HUES48 (cell line): Measurements from ENCODE around the gene NSFL1C.
"Not testable (repeated sequence)": the region's sequence is repeated elsewhere in the genome, so short reads cannot be mapped to it uniquely, and the experiment has no call there.

Source experiments
- H3K27ac ChIP-seq: one replicate; pipeline ENCODE4 v1.7.0; 2013; ENCODE audit warnings: low read depth, low read length, inconsistent platforms
- H3K27me3 ChIP-seq: 2 replicates; pipeline ENCODE4 v1.6.1; 2013; ENCODE audit warnings: mild to moderate bottlenecking, low read length; ENCODE audit not compliant: control insufficient read depth, insufficient read depth
- H3K36me3 ChIP-seq: 2 replicates; pipeline ENCODE4 v1.6.1; 2013; ENCODE audit warnings: low read length; ENCODE audit not compliant: control insufficient read depth, insufficient read depth
- H3K4me1 ChIP-seq: 2 replicates; pipeline ENCODE4 v1.6.1; 2013; ENCODE audit warnings: mild to moderate bottlenecking, low read length; ENCODE audit not compliant: control insufficient read depth, insufficient read depth
- H3K4me3 ChIP-seq: 2 replicates; pipeline ENCODE4 v1.5.1; 2013; ENCODE audit warnings: mild to moderate bottlenecking, low read depth, low read length
- H3K9ac ChIP-seq: 2 replicates; pipeline ENCODE4 v1.6.1; 2013; ENCODE audit warnings: mild to moderate bottlenecking, low read depth, low read length, moderate library complexity
- H3K9me3 ChIP-seq: 2 replicates; pipeline ENCODE4 v1.6.1; 2013; ENCODE audit warnings: low read length; ENCODE audit not compliant: control insufficient read depth, insufficient read depth

The NSFL1C gene

DNA sequence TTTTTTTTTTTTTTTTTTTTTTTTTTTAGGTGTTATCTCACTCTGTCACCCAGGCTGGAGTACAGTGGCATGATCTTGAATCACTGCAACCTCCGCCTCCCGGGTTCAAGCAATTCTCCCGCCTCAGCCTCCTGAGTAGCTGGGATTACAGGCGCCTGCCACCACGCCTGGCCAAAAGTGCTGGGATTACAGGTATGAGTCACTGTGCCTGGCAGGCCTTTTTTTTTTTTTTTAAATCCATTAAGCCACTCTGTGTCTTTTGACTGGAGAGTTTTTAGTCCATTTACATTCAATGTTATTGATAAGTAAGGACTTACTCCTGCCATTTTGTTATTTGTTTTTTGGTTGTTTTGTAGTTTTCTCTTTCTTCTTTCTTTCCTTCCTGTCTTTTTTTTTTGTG lies 30.7 kb upstream of the NSFL1C start:
- not testable (repeated sequence) for H3K27me3 ChIP-seq, H3K4me3 ChIP-seq, H3K36me3 ChIP-seq, H3K9me3 ChIP-seq, H3K9ac ChIP-seq, H3K27ac ChIP-seq
- H3K4me1 ChIP-seq, result peaks cover 11% of the 10 kb centered on the region

DNA sequence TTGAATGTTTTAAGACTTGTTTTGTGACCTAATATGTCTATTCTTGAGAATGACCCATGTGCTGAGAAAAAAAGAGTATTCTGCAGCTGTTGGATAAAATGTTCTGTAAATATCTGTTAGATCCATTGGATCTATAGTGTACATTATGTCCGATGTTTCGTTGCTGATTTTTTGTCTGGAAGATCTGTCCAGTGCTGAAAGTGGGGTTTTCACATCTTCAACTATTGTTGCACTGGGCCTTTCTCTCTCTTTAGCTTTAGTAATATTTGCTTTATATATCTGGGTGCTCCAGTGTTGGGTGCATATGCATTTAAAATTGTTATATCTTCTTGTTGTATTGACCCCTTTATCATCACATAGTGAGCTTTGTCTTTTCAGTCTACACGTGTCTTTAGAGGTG lies 30.3 kb upstream of the NSFL1C start:
- Histone ChIP-seq H3K4me1 (peaks cover 11% of the 10 kb centered on the region), H3K9me3 (no peaks in the 10 kb centered on the region), H3K27ac (no peak overlapping the region), H3K36me3 (no peaks in the 10 kb centered on the region), H3K27me3 (no peaks in the 10 kb centered on the region; the same call in 1 of the 2 replicates), H3K4me3 (no peak overlapping the region), H3K9ac (no peak overlapping the region)

DNA sequence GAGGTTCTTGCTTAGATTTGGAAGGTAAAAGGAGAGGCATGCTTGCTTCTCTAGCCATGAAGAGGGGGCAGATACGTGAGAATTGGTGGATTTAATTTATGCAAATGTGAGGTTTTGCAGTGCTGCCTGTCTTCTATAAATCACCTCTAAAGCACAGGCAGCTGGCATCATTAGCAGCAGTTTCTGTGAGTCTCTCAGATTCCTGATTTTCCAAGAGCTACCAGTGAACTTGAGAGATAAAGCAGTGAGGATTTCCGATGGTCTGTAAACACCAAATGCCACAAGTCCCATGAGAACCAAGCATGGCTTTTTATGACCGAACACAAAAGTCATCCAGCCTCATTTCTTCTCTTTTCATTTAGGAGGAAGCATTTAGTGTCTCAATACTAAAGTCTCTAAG lies 27.8 kb upstream of the NSFL1C start:
- Histone ChIP-seq H3K27me3 (no peaks in the 10 kb centered on the region; the same call in 1 of the 2 replicates), H3K36me3 (no peaks in the 10 kb centered on the region), H3K27ac (no peak overlapping the region), H3K9me3 (no peaks in the 10 kb centered on the region), H3K4me1 (no peaks in the 10 kb centered on the region), H3K9ac (no peak overlapping the region), H3K4me3 (no peak overlapping the region)

DNA sequence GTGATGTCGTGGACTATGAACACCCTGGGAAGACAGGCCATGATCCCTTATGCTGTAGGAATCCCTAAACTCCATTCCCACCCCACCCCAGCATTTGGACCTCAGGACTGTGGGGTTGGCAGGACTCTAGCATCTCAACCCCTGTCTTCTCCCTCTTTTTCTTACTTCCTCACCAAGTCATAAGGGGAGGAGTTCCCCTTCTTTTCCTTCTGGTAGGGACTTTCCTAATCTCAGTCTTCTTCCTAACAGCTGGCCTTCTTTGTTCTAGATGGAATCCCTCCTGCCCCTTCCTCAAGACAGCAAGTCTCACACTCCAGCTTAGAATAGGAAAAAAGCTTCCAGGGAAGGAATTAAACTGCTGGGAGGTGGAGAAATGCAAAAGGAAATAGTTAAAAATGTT lies 26.9 kb upstream of the NSFL1C start:
- H3K27me3 ChIP-seq, result no peaks in the 10 kb centered on the region; the same call in 1 of the 2 replicates
- H3K4me1 ChIP-seq, result no peaks in the 10 kb centered on the region
- H3K27ac ChIP-seq, result no peak overlapping the region
- no peaks in the 10 kb centered on the region for H3K36me3 ChIP-seq
- H3K4me3 ChIP-seq, result no peak overlapping the region
- H3K9ac ChIP-seq, result no peak overlapping the region
- no peaks in the 10 kb centered on the region for H3K9me3 ChIP-seq

DNA sequence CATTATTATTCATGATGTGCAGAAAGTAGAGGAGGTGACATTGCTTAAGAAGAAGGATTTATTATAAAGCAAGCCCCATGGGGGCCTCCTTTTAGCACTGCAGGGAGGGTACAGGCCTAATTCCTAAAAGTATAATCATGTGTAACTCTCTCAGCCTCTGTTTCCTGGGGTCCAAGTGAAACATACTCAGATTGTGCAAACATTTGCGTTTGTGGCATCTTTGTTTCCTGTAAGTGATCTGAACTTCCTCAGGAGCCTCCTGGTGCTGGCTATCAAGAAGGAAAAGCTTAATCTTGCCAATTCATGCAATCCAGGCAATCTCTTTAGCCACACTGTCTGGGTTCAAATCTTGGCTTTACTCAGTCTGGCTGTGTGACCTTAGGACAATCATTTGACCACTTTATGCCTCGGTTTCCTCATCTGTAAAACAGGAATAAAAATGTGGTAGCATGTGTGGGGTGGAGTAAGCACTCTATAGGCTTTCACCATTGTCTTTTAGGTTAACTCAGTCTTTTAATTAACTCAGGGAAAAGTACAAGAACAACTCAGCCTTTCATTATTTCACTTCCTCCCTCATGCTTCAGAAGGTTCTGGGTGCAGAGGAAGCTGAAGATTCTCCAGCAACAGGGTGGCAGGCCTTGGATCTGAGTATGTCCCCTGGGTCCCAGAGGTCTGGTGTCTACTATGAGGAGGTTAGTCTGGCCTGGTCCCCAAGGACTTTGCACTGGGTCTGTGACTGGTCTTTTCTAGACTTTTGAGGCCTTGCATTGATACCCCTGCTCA lies 25.4 kb upstream of the NSFL1C start:
- Histone ChIP-seq H3K27ac (no peak overlapping the region), H3K9ac (no peak overlapping the region), H3K4me3 (no peak overlapping the region), H3K36me3 (no peaks in the 10 kb centered on the region), H3K9me3 (no peaks in the 10 kb centered on the region), H3K27me3 (no peaks in the 10 kb centered on the region; the same call in 1 of the 2 replicates), H3K4me1 (no peaks in the 10 kb centered on the region)

DNA sequence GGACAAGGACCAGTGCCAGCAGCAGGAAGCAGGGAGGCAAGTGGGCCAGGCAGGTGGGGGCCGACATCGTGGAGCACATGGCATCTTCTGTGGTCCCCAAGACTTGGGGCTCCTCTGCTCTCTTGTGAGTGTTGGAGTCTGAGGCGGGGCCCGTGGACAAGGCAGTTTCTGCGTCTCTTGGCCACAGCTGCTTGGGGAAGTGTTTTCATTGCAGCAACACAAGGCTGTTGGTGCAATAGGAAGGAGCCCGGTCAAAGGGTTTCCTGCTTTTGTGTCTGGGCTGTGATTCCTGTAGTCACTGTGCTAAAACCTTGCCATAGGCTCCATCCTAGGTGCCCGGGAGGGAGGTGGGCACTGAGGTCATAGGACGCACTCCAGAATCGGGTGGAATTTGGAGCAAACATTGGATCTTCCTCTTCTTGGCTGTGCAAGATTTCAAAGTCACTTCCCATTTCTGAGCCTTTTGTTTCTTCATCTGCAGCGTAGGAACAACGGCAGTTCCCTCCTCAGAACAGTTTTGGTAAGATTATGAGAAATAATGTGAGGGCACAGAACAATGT lies 24.7 kb upstream of the NSFL1C start, which contains the start of gene SIRPB2:
TSS of gene SIRPB2 (minus strand) at position 140 of the 560 bp plus-strand sequence. CDS start at position 79, 61 bp downstream.
- Histone ChIP-seq H3K4me3 (no peak within 1 kb of the TSS), H3K9ac (no peak within 1 kb of the TSS), H3K27me3 (no peaks in the 10 kb centered on the region; the same call in 1 of the 2 replicates), H3K9me3 (no peaks in the 10 kb centered on the region), H3K27ac (no peak within 1 kb of the TSS), H3K36me3 (no peaks in the 10 kb centered on the region), H3K4me1 (no peaks in the 10 kb centered on the region)

DNA sequence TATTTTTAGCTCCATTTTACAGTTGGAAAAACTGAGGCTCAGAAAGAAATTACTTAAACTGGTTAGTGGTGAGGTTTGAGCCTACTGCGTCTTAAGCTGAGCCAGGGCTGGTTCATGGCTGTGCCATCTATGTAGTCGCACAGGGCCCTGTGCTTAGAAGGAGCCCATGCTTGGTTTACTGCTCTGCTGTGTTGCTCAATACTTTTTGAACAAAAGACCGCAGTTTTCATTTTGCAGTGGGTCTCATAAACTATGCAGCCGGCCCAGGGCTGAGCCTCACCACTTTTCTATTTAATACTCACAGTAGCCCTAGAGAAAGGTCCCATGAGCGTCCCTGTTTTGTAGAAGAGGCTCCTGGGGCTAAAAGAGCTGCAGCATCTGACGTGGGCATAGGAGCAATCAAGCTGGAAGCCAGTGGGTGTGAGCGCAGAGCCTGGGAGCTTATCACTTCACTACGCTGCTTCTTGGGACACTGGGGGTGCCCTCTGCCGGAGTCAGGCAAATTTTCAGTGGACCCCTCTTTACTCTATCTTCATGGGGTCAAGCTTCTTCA lies 24.1 kb upstream of the NSFL1C start:
- H3K27me3 ChIP-seq, result no peaks in the 10 kb centered on the region; the same call in 1 of the 2 replicates
- H3K4me3 ChIP-seq, result no peak overlapping the region
- H3K4me1 ChIP-seq, result no peaks in the 10 kb centered on the region
- no peak overlapping the region for H3K27ac ChIP-seq
- H3K9ac ChIP-seq, result no peak overlapping the region
- no peaks in the 10 kb centered on the region for H3K9me3 ChIP-seq
- H3K36me3 ChIP-seq, result no peaks in the 10 kb centered on the region

DNA sequence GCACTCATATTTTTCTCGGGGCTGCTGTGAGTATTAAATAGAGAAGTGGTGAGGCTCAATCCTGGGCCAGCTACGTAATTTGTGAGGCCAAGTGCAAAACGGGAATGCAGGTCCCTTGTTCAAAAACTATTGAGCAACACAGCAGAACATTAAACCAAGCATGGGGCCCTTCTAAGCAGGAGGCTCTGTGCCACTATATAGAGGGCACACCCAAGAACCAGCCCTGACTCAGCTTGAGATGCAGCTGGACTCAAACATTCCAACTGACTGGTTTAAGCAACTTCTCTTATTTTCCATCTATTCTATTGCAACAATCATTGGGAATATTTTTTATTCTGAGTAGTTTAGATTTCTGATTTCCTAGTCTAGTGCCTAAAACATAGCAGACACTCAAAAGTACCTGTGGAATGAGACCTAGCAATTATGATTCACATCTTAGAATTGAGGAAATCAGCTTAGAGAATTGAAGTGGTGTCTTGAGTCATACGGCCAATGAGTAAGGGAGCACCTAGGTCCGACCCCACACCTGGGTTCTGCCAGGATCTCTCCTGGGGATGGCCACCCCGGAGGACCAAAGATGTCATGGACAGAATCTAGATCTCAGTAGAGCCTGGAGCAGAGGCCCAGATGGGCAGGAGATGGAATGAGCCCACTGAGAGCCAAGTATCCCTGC lies 23.3 kb upstream of the NSFL1C start:
- no peak overlapping the region for H3K9ac ChIP-seq
- no peaks in the 10 kb centered on the region; the same call in 1 of the 2 replicates for H3K27me3 ChIP-seq
- no peaks in the 10 kb centered on the region for H3K4me1 ChIP-seq
- H3K36me3 ChIP-seq, result no peaks in the 10 kb centered on the region
- no peak overlapping the region for H3K4me3 ChIP-seq
- no peaks in the 10 kb centered on the region for H3K9me3 ChIP-seq
- H3K27ac ChIP-seq, result no peak overlapping the region

DNA sequence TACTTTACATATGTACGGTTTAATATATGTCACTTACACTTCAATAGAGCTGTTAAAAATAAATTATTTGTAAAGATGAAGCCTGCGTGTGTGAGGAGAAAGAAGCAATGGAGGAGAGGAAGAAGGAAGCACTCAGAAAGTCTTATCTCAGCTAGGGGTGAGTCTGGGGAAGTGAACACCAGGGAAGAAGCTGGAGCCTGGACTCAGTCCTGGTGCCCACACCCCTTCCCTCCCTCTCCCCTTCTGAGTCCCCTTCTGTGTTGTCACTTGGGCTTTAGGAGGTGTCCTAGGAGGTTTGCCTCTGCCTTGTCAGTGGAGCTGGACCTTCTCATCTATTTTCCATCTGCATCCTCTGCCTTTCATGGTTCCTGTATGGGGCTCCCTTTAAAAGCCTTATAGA lies 22.7 kb upstream of the NSFL1C start:
- Histone ChIP-seq H3K27me3 (no peaks in the 10 kb centered on the region; the same call in 1 of the 2 replicates), H3K27ac (no peak overlapping the region), H3K36me3 (no peaks in the 10 kb centered on the region), H3K4me3 (no peak overlapping the region), H3K4me1 (no peaks in the 10 kb centered on the region), H3K9ac (no peak overlapping the region), H3K9me3 (no peaks in the 10 kb centered on the region)

DNA sequence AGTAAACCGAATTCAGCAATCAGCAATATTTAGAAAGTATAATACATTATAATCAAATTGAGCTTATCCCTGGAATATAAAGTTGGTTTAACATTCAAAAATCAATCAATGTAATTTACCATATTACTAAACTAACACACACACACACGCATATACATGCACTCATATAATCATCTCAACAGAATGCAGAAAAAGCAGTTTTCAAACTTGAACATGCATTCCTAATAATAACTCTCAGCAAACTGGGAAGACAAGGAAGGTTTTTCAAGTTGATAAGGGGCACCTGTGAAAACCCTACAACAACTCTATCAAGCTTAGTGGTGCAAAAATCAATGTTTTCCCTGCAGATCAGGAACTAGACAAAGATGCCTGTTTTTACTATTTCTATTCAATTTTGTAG lies 19.9 kb upstream of the NSFL1C start:
- H3K27ac ChIP-seq, result no peak overlapping the region
- H3K27me3 ChIP-seq, result no peaks in the 10 kb centered on the region
- no peak overlapping the region for H3K9ac ChIP-seq
- H3K4me3 ChIP-seq, result no peak overlapping the region
- H3K4me1 ChIP-seq, result no peaks in the 10 kb centered on the region
- H3K36me3 ChIP-seq, result no peaks in the 10 kb centered on the region
- no peaks in the 10 kb centered on the region for H3K9me3 ChIP-seq
